ENCODE data around the gene INTS15.

GRCh38 chr7:6589829-6590644 is at the start of gene INTS15:
- TF ChIP-seq CTCF (IDR thresholded peaks at IDR 0.05) (peak; percentile 85 to 91), EP300 (IDR thresholded peaks at IDR 0.05) (no peak)

Measured in suprapubic skin (tissue), 3 donors.